HG02588 (cell line): ENCODE data around the gene ANO8.
A peak's percentile ranks its signal among the peaks of the same experiment; 100 is the strongest.
"Not testable (repeated sequence)": the region's sequence is repeated elsewhere in the genome, so short reads cannot be mapped to it uniquely, and the experiment has no call there.

Experiments
- ATAC-seq: cut with Tn5 transposase; IDR thresholded peaks from one replicate; pipeline ENCODE4 v1.9.1; 2021; ENCODE audit warnings: mild to moderate bottlenecking, moderate library complexity; ENCODE audit not compliant: unreplicated experiment

Gene ANO8, protein sequence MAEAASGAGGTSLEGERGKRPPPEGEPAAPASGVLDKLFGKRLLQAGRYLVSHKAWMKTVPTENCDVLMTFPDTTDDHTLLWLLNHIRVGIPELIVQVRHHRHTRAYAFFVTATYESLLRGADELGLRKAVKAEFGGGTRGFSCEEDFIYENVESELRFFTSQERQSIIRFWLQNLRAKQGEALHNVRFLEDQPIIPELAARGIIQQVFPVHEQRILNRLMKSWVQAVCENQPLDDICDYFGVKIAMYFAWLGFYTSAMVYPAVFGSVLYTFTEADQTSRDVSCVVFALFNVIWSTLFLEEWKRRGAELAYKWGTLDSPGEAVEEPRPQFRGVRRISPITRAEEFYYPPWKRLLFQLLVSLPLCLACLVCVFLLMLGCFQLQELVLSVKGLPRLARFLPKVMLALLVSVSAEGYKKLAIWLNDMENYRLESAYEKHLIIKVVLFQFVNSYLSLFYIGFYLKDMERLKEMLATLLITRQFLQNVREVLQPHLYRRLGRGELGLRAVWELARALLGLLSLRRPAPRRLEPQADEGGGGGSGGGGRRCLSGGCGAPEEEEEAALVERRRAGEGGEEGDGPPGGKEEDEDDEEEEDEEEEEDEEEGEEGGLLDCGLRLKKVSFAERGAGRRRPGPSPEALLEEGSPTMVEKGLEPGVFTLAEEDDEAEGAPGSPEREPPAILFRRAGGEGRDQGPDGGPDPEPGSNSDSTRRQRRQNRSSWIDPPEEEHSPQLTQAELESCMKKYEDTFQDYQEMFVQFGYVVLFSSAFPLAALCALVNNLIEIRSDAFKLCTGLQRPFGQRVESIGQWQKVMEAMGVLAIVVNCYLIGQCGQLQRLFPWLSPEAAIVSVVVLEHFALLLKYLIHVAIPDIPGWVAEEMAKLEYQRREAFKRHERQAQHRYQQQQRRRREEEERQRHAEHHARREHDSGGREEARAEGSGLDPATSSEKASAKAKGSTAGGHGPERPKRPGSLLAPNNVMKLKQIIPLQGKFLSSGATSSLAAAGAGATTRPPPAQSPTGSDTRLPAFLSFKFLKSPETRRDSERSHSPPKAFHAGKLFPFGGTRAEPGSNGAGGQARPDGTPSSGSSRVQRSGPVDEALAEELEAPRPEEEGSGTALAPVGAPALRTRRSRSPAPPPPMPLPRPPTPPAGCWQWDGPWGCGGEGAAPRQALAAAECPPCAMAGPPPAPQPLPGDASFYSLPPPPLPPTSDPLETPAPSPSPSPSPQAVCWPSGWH

DNA sequence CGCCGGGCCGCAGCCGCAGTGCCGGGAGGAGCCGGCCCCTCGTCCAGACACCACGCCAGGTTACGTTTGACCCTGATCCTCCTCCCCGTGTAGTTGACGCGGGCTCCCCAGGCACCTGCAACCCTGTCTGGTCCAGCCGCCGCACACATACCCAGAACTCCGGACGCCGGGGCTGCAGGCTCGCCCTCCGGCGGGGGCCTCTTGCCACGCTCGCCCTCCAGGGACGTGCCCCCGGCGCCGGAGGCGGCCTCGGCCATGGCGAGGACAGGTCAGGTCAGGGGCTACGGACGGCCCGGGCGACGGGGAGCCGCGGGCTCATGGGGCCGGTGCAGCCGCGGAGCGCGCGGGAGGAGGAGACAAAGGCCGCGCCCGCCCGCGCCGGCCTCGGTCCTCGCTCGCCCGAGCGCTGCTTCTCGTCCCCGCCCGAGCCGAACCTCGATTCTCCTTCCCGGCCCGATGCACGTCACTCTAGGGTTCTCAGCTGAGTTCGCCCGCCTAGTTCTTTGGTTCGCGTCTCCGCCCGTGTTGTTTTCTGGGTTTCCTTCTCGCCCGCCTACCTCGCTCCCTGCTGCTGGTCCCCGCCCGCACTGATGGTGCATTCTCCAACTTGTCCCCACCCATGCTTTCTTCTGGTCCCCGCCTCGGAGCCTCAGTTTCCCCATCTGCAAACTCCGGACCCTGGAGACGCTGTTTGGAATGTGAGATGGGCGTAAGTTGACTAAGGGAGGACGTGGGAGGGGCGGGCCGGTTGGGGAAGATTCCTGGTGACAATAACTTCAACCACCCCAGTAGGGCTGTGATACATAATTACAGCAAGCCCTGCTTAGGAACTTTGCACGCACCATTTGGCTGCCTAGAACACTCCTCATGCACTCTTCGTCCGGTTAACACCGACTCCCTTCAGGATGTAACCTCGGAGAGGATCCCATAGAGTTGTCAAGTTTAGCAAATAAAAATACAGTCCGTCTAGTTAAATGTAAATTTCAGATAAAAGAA lies at the start of gene ANO8:
Gene ANO8, minus strand, starts transcription at position 442 of the 996 bp plus-strand sequence. Its CDS starts 185 bp downstream, at position 257.
- peak; percentile 35 for ATAC-seq

DNA sequence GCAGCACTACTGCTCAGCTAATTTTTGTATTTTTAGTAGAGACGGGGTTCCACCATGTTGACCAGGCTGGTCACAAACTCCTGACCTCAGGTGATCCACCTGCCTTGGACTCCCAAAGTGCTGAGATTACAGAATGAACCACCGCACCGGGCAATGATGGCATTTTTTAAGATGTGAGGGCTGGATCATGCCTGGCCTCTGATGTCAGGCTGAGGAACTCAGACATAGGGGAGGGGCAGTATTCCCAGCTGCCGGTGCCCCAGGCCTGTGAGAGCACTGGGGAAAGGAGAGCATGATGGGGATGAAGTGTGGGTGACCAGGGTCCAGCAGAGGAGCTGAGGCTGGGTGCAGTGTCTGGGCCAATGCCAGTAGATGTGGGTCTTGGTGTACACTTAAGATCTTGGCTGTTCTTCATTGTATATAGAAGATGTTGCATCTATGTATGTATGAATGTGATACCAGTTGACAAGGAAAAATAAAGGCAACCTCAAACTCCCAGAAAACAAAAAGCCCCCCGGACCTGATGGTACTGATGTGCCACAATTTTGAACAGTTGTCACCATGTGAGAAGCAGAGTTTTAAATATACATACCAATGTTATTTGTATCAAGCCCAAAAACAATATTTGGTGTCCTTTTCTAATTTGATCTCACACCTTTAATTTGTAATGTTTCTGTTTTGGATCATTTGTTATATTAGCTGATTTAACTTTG lies 45.9 kb upstream of the ANO8 start:
- ATAC-seq = no peak

DNA sequence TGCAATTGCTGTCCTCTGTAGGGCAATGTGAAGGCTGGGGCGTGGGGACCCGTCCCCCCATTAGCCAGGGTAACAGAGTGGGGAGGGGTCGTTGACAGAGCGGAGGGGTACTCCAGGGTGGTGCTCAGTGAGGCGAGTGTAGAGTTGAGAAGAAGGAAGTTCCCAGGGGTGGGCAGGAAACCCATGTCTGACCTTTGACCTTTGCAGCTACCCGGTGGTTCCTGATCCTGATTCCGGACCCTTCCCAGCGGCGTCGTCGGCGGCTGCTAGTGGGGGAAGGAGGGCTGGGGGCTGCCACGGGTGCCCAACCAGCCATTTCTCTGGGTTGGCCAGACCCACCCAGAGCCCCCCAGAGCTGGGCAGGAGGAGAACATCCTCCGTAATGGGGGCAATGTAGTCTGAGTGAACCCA lies 44.6 kb upstream of the ANO8 start:
- ATAC-seq = no peak

DNA sequence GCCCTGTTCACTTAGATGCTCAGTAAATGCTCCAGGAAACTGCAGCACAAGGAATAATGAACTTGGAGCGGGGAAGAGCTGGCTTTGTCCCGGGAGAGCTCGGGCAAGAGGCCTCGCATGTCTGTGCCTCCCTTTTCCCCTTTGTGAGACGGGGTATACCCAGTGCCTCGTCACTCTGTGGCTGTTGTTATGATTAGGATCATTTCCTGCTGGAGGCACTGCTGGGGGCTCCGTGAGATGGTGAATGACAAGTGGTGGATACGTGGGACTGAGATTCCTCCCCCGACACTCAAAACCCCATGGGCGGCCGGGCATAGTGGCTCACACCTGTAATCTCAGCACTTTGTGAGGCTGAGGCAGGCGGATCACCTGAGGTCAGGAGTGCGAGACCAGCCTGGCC lies 43.6 kb upstream of the ANO8 start:
- no peak for ATAC-seq

DNA sequence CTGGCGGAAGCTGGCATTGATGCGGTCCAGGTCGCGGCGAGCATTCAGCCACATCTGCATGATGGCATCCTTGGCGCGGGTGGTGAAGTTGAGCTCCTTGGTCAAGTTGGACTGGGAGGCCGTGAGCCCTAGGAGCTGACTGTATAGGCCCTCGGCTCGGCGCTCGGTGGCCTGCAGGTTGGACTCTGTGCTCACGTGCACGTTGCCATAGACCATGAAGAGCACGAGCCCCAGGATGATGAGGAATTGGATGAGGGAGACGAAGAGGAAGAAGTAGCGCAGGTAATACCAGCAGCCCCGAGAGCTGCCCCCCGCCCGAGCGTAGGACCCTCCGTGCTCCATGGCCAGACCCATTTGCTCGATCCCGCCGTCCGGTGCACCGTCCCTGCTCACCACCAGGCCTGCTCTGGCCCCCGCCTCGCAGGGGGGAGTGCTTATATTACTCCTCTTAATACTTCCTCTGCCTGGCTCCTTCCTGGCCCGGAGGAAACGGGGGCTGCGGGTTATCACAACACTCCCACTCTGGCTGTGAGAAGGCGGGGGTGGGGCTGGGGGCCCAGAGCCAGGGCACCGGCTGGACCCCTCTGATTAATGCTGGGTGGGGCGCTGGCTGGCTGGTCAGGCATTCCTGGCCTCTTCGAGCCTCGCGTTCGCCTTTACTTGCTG lies 42.4 kb upstream of the ANO8 start, which contains the start of gene PLVAP:
Gene PLVAP, minus strand, starts transcription at position 408 of the 666 bp plus-strand sequence. Its CDS starts 54 bp downstream, at position 354.
- ATAC-seq = no peak

DNA sequence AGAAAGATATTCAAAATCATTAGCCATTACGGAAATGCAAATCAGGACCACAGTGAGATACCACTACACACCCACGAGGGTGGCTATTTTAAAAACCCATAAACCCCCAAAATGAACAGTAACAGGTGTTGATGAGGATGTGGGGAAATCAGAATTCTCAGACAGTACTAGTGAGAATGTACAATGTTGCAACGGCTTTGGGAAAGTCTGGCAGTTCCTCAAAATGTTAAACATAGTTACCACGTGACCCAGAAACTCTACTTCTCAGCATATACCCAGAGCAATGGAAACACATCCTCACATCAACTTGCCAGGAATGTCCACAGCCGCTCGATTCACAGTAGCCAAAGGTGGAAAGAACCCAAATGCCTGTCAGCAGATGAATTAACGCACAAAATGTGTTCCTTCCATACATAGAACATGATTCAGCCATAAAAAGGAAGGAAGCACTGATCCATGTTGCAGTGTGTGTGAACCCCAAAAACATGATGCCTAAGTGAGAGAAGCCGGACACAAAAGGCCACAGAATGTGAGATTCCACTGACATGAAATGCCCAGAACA lies 35.5 kb upstream of the ANO8 start:
- ATAC-seq = peak; percentile 80

DNA sequence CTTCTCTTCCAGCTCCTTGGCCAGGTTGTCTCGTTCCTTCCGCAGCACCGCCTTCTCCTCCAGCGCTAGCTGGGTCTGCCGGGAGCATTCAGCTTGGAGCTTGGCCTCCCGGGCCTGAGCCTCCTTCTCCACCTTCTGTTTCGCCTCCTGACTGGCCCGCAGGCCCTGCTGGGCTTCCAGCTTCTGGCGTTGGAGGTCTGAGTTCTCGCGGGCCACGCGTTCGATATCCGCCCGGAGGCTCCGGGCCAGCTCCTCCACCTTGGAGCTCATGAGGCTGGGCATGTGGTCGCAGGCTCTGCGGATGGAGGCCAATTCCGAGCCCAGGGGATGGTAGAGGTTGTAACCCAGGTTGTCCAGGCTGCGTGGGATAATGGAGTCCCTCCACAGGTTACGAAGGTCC lies 30.7 kb upstream of the ANO8 start:
- no peak for ATAC-seq

DNA sequence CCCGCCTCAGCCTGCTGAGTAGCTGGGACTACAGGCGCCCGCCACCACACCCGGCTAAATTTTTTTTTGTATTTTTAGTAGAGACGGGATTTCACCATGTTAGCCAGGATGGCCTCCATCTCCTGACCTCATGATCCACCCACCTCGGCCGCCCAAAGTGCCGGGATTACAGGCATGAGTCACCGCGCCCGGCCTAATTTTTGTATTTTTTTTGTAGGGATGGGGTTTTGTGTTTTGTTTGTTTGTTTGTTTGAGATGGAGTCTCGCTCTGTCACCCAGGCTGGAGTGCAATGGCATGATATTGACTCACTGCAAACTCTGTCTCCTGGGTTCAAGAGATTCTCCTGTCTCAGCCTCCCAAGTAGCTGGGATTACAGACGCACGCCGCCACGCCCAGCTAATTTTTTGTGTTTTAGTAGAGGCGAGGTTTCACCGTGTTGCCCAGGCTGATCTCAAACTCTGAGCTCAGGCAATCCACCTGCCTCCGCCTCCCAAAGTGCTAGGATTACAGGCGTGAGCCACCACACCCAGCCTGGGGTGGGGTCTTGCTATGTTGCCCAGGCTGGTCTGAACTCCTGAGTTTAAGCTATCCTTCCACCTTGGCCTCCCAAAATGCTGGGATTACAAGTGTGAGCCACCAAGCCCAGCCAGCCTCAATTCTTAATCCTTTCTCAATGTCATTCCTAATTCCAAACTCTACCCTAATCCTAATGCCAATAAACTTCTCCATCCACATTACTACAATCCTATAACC lies 29.4 kb upstream of the ANO8 start:
- not testable (repeated sequence) for ATAC-seq

DNA sequence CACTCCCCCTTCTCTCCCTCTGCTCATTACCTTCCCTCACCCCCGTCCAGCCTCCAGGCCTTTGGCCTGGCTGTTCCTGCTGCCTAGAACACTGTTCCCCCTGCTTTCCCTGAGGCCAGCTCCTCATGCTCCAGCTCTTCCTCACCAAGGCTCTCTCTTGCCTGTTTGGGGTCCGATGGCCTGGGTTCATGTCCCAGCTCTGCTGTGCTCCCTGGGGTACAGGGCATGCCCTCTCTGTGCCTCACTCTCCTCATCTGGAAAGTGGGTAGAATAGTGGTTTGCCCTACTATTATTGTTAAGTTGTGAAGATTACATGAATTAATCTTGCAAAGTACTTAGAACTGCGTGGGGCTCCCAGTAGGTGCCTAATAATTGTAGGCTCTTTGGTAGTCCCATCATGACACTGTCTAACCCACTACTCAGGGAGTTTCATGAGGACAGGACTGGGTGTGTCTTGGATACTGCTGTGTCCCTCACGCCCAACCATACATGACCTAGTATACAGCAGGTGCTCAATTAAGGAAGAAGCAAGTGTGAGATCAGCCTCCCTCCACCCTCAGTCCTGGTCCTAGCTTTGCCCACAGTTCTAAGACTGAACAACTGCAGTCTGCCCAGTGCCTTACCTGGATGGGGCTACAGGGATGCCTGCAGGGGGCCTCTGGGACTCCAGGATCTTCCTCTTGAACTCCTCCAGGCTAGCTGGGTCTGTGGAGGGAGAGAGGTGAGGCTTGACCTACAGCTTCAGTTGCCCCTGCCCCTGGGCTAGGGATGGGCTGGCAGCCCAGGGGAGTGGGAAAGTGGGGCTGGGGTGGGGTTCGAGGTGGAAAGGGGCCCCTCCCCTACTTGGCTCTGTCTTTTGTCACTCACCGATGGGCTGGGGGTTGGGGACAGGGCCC lies 25.5 kb upstream of the ANO8 start:
- no peak for ATAC-seq

DNA sequence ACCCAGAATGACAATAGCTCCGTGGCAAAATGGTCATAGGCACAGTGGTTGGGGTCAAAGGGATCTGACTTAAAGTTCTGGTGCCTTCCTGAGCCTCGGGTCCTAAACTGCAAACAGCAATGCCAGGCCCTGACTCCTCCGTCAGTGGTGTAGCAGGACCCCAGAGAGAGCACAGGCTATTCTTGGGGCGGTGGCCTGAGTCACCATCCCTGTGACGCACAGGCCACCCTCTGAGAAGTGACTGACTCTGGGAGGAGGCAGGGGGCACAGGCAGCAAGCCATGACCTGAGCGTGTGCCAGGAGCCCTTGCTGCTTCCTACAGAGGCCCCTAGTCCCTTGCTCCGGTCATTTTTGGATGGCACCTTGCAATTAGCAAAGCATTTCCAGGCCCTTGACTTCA lies 23.7 kb upstream of the ANO8 start:
- no peak for ATAC-seq

DNA sequence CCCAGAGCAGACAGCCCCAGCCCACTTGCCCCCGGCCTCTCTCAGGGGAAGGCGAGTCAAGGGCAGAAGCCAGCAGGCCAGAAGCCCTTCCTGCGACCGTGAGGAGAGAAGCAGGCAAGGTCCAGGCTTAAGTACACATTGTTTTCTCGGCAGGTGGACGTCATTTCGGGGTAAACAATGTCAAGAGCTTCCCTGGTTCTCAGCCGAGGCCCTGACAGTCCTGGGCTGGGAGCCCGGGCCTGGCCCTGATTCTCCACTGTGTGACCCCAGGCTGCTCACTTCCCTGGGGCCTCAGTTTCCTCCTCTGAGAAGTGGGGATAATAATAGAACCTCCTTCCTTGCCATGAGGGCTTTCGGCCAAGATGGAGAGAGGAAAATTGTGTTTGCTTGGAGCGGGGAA lies 23.1 kb upstream of the ANO8 start:
- ATAC-seq = no peak

DNA sequence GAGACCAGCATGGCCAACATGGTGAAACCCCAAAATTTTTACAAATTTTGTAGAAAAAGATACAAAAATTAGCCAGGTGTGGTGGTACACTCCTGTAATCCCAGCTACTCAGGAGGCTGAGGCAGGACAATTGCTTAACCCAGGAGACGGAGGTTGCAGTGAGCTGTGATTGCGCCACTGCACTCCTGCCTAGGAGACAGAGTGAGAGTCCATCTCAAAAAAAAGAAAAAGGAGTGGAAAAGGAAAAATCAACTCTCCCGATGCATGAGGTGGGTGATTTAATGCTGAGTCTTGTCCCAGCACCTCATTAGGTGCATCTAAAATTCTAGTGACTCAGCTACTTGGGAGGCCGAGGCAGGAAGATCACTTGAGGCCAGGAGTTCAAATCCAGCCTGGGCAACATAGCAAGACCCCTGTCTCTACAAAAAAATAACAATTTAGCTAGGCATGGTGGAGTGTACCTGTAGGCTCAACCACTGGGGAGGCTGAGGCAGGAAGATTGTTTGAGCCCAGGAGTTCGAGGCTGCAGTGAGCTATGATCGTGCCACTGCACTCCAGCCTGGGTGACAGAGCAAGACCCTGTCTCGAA lies 22.5 kb upstream of the ANO8 start:
- no peak for ATAC-seq

DNA sequence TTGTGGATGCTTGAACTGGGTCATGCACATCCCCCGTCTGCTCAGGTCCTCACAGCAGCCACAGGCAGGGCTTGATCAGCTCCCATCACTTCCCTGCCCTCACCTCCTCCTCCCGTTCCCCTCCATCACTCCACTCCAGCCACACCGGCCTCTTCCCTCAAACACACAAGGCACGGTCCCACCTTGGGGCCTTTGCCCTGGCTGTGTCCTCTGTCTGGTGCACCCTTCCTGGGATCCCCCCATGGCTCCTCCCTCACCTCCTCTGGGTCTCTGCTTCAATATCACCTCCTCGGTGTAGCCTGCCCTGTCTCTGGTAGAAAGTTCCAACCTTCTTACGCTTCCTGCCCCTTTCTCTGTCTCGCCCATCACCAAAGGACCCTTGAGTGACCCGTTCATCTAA lies 18.7 kb upstream of the ANO8 start:
- no peak for ATAC-seq

DNA sequence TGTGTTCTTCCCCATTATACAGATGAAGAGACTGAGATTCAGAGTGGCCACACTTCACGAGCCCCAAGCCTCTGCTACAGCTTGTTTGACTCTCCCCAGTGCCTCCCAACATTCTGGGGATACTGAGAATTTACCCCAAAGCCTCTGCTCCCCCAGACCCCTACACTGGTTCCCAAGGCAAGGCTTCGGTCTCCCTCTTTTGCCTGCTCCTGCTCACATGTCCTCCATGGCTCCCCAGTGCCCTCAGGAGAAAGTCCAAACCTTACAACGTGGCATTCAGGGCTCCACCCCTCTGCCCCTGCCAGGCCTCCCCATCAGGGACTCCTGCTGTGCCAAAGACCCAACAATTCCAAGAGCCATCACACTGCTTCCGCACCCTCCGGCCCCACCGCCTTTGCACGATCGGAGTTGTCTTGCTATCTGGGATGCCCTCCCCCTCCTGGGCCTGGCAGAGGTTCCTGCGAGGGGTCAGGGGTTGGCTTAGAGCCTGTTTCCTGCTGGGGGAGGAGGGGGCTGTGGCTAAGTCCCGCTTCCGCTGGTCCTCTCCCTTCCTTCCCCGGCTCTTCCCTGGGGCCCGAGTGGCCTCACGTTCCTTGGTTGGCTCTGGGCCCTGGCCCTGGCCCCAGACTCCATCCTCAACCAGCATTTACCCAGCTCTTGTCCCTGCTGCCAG lies 18.1 kb upstream of the ANO8 start:
- ATAC-seq = no peak

DNA sequence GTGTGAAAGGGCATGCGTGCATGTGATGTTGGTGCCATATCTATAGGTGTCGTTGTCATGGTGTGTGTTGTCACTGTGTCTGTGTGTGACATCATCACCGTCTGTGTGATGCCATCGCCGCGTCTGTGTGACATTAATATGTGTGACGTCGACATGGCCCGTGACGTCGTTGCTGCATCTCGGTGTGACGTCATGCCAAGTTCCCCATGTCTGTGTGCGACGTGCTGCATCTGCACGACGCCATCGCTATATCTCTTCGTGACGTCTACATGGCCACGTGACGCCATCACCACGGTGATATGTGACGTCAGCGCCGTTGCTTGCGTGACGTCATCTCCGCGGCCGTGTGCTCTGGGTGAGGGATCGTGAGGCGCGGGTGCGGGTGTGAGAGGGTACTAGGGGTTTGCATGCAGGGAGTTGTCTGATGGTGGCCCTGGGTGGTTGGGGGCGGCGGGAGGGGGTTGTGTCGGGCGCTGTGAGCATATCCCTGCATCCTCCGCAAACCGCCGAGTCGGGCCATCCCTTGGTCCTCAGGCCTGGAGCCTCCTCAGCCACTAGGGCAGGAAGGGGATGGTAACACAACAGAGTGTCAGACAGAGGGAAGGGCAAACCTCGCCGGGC lies 17.3 kb upstream of the ANO8 start:
- no peak for ATAC-seq
